Mammary epithelial cell (primary cell): ENCODE measurements around the gene CTNNBL1.

Experiments used
- EZH2 ChIP-seq: IDR thresholded peaks from 2 replicates; pipeline ENCODE4 v1.6.1; 2012; ENCODE audit warnings: low read length, inconsistent platforms, borderline replicate concordance
- TF ChIP-seq, protein P1 (sequence below), 2 donors: IDR thresholded peaks in 1 of 2; conservative IDR thresholded peaks in 1 of 2; 2 replicates each; pipeline ENCODE4 v1.5.1; 2011 to 2012; ENCODE audit warnings: inconsistent platforms in 2 of 2, low read length in 2 of 2, mild to moderate bottlenecking in 2 of 2, control low read depth in 1 of 2, low read depth in 1 of 2; ENCODE audit not compliant: insufficient read depth in 1 of 2; ENCODE audit errors: extremely low read depth in 1 of 2

- TF ChIP-seq, protein P1, sequence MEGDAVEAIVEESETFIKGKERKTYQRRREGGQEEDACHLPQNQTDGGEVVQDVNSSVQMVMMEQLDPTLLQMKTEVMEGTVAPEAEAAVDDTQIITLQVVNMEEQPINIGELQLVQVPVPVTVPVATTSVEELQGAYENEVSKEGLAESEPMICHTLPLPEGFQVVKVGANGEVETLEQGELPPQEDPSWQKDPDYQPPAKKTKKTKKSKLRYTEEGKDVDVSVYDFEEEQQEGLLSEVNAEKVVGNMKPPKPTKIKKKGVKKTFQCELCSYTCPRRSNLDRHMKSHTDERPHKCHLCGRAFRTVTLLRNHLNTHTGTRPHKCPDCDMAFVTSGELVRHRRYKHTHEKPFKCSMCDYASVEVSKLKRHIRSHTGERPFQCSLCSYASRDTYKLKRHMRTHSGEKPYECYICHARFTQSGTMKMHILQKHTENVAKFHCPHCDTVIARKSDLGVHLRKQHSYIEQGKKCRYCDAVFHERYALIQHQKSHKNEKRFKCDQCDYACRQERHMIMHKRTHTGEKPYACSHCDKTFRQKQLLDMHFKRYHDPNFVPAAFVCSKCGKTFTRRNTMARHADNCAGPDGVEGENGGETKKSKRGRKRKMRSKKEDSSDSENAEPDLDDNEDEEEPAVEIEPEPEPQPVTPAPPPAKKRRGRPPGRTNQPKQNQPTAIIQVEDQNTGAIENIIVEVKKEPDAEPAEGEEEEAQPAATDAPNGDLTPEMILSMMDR (conservative IDR thresholded peaks at IDR 0.05 in 1 of 2, IDR thresholded peaks at IDR 0.05 in 1 of 2; ENCODE audit: extremely low read depth in 1 of 2, insufficient read depth in 1 of 2, low read depth in 1 of 2, low read length in 2 of 2), result no peak
- TF ChIP-seq EZH2, result no peak
Measured at GRCh38 chr20:37827605-37828004, 133.8 kb downstream of the CTNNBL1 start.
